HG03060 (cell line): ENCODE measurements around the gene HOXD8.

Experiments used
- ATAC-seq: cut with Tn5 transposase; IDR thresholded peaks from one replicate; pipeline ENCODE4 v1.9.1; 2021; ENCODE audit warnings: low read depth, moderate number of reproducible peaks; ENCODE audit not compliant: unreplicated experiment

HOXD8 gene

GRCh38 chr2:176128982-176129796 lies at the start of gene HOXD8:
Gene HOXD8 (plus strand): TSS chr2:176129705. CDS start chr2:176130367, 662 bp downstream.
- ATAC-seq, result no peak

GRCh38 chr2:176079831-176080539 lies 49.5 kb upstream of the HOXD8 start:
- ATAC-seq, result no peak

GRCh38 chr2:176080540-176081375 lies 48.7 kb upstream of the HOXD8 start:
- no peak for ATAC-seq

- ATAC-seq, result no peak
Measured at GRCh38 chr2:176081376-176081836, 48.1 kb upstream of the HOXD8 start.

- ATAC-seq, result no peak
Measured at GRCh38 chr2:176081837-176082524, 47.5 kb upstream of the HOXD8 start.

GRCh38 chr2:176082525-176082823 lies 47.0 kb upstream of the HOXD8 start:
- ATAC-seq, result no peak

GRCh38 chr2:176082824-176083751 lies 46.4 kb upstream of the HOXD8 start:
- ATAC-seq, result no peak

- ATAC-seq, result no peak
Measured at GRCh38 chr2:176083796-176084261, 45.7 kb upstream of the HOXD8 start, which contains the start of gene EVX2. Gene EVX2 (minus strand): TSS chr2:176083962. CDS start chr2:176083776, 186 bp downstream.

GRCh38 chr2:176084611-176085119 lies 44.8 kb upstream of the HOXD8 start:
- no peak for ATAC-seq

GRCh38 chr2:176085120-176085788 lies 44.3 kb upstream of the HOXD8 start:
- no peak for ATAC-seq

GRCh38 chr2:176085861-176086771 lies 43.4 kb upstream of the HOXD8 start:
- ATAC-seq, result no peak

GRCh38 chr2:176087330-176088047 lies 42.0 kb upstream of the HOXD8 start:
- ATAC-seq, result no peak

GRCh38 chr2:176088048-176088936 lies 41.2 kb upstream of the HOXD8 start:
- no peak for ATAC-seq

- ATAC-seq, result no peak
Measured at GRCh38 chr2:176088937-176089842, 40.3 kb upstream of the HOXD8 start.
